Ectodermal cell (in vitro differentiated cells): Measurements from ENCODE around the gene IL33.

Experiments
- H3K27ac ChIP-seq: 2 replicates; pipeline ENCODE4 v1.7.0; 2013; ENCODE audit warnings: mild to moderate bottlenecking, low read depth, low read length; ENCODE audit not compliant: insufficient read depth, poor library complexity, severe bottlenecking
- H3K27me3 ChIP-seq: 2 replicates; pipeline ENCODE4 v1.7.0; 2013; ENCODE audit warnings: mild to moderate bottlenecking, low read length; ENCODE audit not compliant: insufficient read depth, control insufficient read depth, poor library complexity, severe bottlenecking
- H3K36me3 ChIP-seq: one replicate; pipeline ENCODE4 v1.7.0; 2013; ENCODE audit warnings: low read length; ENCODE audit not compliant: control insufficient read depth, insufficient read depth
- H3K4me1 ChIP-seq: one replicate; pipeline ENCODE4 v1.7.0; 2013; ENCODE audit warnings: low read length; ENCODE audit not compliant: control insufficient read depth, insufficient read depth
- H3K4me3 ChIP-seq: 2 replicates; pipeline ENCODE4 v1.7.0; 2013; ENCODE audit warnings: low read depth, low read length, control low read depth; ENCODE audit not compliant: insufficient read depth
- H3K9me3 ChIP-seq: 2 replicates; pipeline ENCODE4 v1.7.0; 2013; ENCODE audit warnings: mild to moderate bottlenecking, low read length, moderate library complexity; ENCODE audit not compliant: control insufficient read depth
- WGBS, 2 experiments: methylation state at CpG; one replicate each; pipeline ENCODE4 v1.1.7; 2013; ENCODE audit warnings: missing lambda C conversion rate in 2 of 2; 5-methylcytosine and 5-hydroxymethylcytosine counted together

IL33 gene

DNA sequence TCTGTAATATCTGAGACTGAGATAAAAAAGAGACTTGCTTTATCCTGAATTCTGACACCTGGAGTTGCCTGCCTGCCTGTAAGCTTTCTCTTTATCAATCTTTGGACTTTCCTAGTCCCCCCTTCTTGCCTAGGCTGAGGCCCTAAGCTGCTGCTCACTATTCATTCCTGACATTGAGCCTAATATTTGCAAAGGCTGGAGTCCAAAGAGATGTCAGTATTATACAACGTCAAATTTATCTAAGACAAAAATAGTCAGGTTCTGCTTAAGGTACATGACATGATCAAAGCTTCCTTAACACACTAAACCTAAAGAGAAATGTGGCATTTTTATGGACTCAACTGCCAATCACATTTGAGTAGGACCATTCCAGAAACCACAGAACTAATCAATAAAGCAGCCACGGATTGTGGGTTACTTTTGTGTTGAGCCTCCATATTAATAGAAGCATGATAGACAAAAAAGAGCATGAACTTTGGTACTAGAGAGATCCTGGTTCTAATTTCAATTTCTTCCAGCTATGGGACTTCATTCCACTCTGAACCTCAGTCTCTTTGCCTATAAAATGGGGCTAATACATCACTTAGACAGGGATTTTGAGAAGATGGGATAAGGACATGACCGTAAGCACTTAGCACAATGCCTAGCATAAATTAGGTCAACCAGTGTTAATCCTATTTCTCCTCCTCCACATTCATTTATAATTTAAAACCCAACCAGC, 56.1 kb downstream of the IL33 start:
- H3K27me3 ChIP-seq, result no peaks in the 10 kb centered on the region
- no peaks in the 10 kb centered on the region for H3K4me1 ChIP-seq
- H3K27ac ChIP-seq, result no peak overlapping the region
- no peaks in the 10 kb centered on the region for H3K36me3 ChIP-seq
- H3K9me3 ChIP-seq, result no peaks in the 10 kb centered on the region
- H3K4me3 ChIP-seq, result no peak overlapping the region
- WGBS, 2 experiments, result 78 to 81% methylated on average over 2 to 3 of the region's 3 CpGs

DNA sequence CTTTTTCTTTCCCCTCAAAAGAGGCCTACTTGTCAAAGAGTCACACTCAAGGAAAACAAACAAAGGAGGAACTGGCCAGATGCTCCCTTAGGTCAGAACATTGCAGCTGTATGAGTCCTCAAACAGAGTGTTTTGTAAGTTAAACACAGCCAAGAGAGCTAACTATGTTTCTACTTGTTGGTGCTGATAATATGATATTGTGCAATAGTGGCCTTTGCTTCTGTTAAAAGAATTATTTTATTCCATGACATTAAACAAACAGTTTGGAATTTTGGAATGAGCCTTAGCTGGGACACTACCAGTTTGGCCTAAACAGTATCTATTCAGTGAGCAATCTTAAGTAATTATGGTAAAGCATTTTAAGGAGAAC, 56.6 kb downstream of the IL33 start:
- H3K27ac ChIP-seq, result no peak overlapping the region

DNA sequence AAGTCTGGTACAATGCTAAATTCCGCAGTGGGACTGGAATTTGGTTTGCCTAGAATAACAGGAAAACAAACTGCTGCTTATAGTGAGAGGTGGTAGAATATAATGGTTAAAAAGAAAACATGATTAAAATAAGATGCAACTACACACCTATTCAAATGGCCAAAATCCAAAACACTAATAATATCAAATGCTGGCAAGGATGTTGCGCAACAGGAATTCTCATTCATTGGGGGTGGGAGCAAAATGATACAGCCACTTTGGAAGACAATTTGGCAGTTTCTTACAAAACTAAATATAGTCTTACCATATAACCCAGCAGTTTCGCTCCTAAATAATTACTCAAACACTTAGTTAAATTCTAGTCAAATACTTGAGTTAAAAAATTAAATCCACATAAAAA, 61.8 kb downstream of the IL33 start:
- WGBS, 2 experiments, result 62 to 65% methylated on average over 3 of the region's 3 CpGs
- Histone ChIP-seq H3K4me1 (no peaks in the 10 kb centered on the region), H3K27ac (no peak overlapping the region), H3K27me3 (no peaks in the 10 kb centered on the region), H3K4me3 (no peak overlapping the region), H3K36me3 (no peaks in the 10 kb centered on the region), H3K9me3 (no peaks in the 10 kb centered on the region)

More for the DNA sequence above, 56.6 kb downstream of the IL33 start:
- no peak overlapping the region for H3K4me3 ChIP-seq
- H3K4me1 ChIP-seq, result no peaks in the 10 kb centered on the region
- H3K9me3 ChIP-seq, result no peaks in the 10 kb centered on the region
- H3K36me3 ChIP-seq, result no peaks in the 10 kb centered on the region
- H3K27me3 ChIP-seq, result no peaks in the 10 kb centered on the region

DNA sequence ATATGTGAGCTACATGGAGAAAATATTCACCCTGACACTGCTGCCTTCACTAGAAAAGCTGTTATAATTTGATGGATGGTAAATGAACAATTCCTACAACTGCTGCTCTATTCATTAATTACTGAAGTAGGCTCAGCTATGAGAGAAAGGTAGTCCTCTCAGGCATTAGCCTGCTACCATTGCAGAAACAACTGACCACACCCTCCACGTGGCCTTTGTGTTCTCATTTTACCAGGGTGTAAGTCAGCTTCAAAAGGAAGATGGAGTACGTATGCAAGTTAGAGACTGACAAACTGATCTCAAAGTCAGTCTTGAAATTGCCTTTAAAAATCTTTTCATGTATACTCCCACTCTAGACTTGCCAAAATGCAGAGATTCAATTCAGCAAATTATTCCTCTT, 86.3 kb downstream of the IL33 start:
- WGBS, 2 experiments, result 30 to 31% methylated on average over 2 of the region's 2 CpGs
- Histone ChIP-seq H3K27me3 (no peaks in the 10 kb centered on the region), H3K4me3 (no peak overlapping the region), H3K4me1 (no peaks in the 10 kb centered on the region), H3K36me3 (no peaks in the 10 kb centered on the region), H3K9me3 (no peaks in the 10 kb centered on the region), H3K27ac (no peak overlapping the region)

DNA sequence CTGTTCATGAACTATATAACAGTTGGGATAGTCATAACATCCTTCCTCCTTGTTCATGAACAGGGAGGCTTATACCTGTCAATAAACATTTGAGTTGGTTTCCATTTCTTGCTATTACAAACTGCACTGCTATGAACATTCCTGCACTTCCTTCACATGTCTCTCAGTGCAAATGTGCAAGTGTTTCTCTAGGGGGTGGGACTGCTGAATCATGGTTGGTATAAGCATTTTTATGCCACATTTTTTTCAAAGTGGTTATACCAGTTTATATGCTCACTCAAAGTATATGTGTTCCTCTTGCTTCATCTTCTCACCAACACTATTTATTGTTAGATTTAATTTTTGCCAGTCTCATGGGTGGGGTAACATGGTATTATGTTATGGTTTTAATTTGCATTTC, 86.8 kb downstream of the IL33 start:
- H3K27ac ChIP-seq, result no peak overlapping the region
- no peaks in the 10 kb centered on the region for H3K27me3 ChIP-seq
- no peak overlapping the region for H3K4me3 ChIP-seq
- no peaks in the 10 kb centered on the region for H3K9me3 ChIP-seq
- no peaks in the 10 kb centered on the region for H3K4me1 ChIP-seq
- no peaks in the 10 kb centered on the region for H3K36me3 ChIP-seq

DNA sequence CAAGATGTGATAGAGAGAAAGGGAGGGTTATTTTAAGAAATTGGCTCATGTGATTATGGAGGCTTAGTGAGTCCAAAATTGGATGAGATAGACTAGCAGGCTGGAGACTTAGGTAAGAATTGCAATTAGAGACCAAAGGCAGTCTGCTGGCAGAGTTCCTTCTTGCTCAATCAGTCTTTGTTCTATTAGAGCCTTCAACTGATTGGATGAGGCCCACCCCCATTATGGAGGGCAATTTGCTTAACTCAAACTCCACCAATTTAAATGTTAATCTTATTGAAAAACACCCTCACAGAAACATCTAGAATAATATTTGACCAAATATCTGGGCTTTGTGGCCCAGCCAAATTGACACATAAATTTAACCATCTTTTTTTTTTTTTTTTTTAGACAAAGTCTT, 88.6 kb downstream of the IL33 start:
- Histone ChIP-seq H3K36me3 (no peaks in the 10 kb centered on the region), H3K9me3 (no peaks in the 10 kb centered on the region), H3K4me3 (no peak overlapping the region), H3K27ac (no peak overlapping the region), H3K4me1 (no peaks in the 10 kb centered on the region), H3K27me3 (no peaks in the 10 kb centered on the region)

DNA sequence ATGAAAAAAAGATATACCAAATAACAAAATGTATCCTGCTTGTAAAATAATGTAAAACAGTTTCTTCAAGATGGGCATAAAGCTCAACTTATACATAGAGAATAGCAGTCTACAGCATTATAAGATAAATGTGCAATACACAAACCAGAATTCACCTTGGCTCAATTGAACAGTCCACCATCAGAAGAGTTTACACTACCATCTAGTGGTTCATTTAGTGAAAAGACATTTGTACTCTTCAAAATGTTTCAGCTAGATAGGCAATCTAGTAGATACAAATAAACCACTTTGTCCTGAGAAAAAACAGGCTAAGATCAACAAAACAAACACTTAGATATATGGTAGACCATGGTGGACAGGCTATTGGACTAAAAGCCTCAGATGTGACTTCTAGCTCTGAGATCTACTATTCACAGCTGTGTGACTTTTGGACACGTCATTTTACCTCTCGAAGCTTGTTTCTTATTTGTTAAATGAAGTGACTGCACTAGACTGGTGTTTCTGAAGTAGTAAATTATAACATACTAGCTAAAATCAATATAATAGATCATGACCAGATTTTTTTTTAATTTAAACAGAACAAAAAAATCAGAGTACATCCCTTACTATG, 90.5 kb downstream of the IL33 start:
- WGBS, 2 experiments, result 100% methylated on average over 1 of the region's 2 CpGs; no CpG with 5 or more reads in 1 of the 2 experiments
- H3K9me3 ChIP-seq, result no peaks in the 10 kb centered on the region
- no peak overlapping the region for H3K27ac ChIP-seq
- no peak overlapping the region for H3K4me3 ChIP-seq
- H3K36me3 ChIP-seq, result no peaks in the 10 kb centered on the region
- no peaks in the 10 kb centered on the region for H3K4me1 ChIP-seq
- H3K27me3 ChIP-seq, result no peaks in the 10 kb centered on the region
